Stimulated activated CD4-positive, alpha-beta T cell treated with anti-CD3 and anti-CD28 coated beads, Interleukin-4, amount 100 ng/mL, for 1 hour (primary cell): ENCODE results near the gene TUBB2A.
"Not testable (repeated sequence)": the region's sequence is repeated elsewhere in the genome, so short reads cannot be mapped to it uniquely, and the experiment has no call there.

Source experiments
- DNase-seq: peaks from one replicate; pipeline ENCODE4 v3.0.0-alpha.2; 2020

The TUBB2A gene

DNA sequence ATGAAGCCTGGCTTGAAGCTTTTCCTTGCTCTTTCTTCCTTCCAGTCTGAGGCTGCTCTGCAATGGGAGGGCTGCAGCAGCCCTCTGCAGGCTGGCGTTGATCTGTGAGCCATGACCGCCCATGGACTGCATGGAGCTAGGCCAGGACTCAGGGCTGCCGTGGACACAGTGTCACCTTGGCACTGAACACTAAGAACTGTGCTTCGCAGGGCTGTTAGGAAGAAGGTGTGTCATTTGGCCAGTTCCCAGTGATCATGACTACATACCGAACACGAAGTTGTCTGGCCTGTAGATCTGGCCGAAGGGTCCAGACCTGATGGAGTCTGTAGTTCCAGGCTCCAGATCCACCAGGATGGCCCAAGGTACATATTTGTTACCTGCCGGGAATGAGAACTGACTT lies 21.3 kb upstream of the TUBB2A start:
- DNase-seq, result not testable (repeated sequence)

- DNase-seq, result peak; percentile 37
These were observed 19.4 kb upstream of the TUBB2A start for GRCh38 chr6:3176562-3177355.

DNA sequence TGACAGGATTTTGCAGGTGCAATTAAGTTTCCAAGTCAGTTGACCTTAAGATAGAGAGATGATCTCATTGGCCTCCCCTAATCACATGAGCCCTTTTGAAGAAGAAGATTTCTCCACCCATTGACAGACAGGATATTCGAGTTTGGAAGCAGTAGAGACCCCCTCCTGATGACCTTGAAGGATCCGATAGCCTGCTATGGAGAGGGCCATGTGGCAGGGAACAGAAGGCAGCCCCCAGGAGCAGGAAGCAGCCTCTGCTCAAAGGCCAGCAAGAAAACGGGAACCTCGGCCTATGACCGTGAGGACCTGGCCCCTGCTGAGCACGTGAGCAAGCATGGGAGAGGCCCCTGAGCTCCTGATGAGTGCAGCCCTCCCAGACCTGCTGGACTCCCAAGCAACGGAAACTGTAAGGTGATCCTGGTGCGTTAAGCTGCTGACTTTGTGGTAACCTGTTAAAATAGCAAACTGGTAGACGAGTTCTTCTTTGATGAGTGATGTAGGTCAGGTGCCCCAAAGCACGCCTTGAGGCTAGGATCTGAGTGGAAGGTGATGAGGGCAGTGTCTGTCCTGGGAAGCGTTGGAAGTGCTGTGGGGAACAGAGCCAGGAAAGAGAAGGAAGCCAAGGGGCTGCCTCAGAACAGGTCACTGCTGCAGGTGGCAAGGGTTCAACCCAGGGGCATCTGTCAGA lies 18.5 kb upstream of the TUBB2A start:
- no peak for DNase-seq

- DNase-seq, result not testable (repeated sequence)
These were observed 16.3 kb upstream of the TUBB2A start for GRCh38 chr6:3173636-3174089.

DNA sequence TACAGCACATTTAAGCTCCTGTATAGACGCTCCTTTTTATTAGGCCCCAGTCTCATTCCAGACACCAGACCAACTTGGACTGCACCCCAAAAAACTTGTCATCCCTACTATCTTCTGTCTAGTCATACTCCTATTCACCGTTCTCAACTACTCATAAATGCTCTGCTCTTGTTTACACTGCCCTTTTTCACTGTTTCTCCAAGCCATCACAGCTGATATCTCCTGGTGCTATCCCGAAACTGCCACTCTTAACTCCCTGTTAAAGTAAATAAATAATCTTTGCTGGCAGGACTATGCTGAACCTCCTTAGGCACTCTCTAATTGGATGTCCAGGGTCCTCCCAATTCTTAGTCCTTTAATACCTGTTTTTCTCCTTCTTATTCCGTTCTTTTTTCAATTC lies 15.4 kb upstream of the TUBB2A start:
- DNase-seq, result not testable (repeated sequence)

GRCh38 chr6:3171313-3172175 lies 14.2 kb upstream of the TUBB2A start:
- DNase-seq, result not testable (repeated sequence)

DNA sequence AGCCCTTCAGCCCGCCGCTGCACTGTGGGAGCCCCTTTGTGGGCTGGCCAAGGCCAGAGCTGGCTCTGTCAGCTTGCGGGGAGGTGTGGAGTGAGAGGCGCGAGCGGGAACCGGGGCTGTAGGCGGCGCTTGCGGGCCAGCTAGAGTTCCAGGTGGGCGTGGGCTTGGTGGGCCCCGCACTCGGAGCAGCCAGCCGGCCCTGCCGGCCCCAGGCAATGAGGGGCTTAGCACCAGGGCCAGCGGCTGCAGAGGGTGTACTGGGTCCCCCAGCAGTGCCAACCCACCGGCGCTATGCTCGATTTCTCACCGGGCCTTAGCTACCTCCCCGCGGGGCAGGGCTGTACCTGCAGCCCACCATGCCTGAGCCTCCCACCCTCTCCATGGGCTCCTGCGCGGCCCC lies 13.3 kb upstream of the TUBB2A start:
- not testable (repeated sequence) for DNase-seq

DNA sequence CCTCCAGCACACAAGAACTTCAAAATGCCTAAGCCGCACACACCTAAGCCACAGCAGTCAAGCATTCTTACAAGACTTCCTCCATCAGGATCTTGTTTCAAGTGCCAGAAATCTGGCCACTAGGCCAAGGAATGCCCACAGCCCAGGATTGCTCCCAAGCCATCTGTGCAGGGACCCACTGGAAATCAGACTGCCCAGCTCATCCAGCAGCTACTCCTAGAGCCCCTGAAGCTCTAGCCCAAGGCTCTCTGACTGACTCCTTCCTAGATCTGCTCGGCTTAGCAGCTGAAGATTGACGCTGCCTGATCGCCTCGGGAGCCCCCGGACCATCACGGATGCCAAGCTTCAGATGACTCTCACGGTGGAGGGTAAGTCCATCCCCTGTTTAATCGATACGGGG lies 10.7 kb upstream of the TUBB2A start:
- not testable (repeated sequence) for DNase-seq

DNA sequence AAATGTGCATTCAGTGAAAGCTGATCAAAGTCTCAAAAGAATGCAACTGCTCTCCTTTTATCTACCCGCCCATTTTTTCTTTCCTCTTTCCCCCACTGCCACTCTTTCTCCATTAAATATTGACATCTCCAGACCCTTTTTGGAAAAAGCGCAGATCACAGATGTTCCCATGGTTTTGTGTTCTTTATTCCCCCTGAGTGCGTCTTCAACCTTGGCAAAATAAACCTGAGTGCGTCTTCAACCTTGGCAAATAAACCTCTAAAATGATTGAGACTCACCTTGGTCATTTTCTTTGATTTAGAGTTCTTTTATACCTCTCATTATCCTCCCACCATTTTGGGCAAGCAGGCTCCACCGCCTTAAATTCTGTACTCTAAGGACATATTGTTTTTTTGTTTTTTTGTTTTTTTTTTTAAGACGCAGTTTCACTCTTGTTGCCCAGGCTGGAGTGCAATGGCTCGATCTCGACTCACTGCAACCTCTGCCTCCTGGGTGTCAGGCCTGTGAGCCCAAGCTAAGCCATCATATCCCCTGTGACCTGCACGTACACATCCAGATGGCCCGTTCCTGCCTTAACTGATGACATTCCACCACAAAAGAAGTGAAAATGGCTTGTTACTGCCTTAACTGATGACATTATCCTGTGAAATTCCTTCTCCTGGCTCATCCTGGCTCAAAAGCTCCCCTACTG lies 9.3 kb upstream of the TUBB2A start:
- not testable (repeated sequence) for DNase-seq

GRCh38 chr6:3165631-3166534 lies 8.5 kb upstream of the TUBB2A start:
- DNase-seq, result no peak

DNA sequence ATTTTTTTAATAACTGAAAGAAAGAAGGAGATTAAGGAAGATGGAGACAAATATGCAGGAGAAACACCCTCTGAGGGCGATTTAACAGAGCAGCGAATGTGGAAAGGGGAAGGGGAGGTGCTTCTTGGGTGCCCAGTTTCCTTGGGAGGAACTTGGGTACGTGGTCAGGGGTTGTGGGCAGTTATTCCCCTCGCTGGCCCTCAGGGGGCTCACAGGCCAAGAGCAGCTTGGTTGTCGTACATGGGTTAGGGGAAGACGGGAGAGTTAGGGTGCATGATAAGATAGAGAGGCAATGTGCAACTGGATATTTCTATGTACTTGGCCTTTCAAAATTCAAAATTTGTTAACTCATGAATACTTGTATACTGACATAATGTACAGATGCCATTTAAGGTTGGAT lies 7.0 kb upstream of the TUBB2A start:
- DNase-seq, result no peak

DNA sequence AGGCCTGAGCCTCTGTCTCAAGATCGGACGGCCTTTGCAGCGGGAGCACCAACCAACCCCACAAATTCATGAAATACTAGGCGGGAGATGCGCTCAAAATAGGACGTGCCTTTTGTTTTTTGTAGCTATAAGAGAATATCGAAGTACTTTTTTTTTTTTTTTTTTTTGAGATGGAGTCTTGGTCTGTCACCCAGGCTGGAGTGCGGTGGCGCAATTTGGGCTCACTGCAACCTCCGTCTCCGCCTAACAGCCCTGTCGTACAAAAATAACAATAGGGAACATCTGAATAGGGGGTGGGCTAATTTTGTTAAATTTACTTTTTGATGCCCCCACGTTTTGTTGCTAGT lies 5.9 kb upstream of the TUBB2A start:
- no peak for DNase-seq

DNA sequence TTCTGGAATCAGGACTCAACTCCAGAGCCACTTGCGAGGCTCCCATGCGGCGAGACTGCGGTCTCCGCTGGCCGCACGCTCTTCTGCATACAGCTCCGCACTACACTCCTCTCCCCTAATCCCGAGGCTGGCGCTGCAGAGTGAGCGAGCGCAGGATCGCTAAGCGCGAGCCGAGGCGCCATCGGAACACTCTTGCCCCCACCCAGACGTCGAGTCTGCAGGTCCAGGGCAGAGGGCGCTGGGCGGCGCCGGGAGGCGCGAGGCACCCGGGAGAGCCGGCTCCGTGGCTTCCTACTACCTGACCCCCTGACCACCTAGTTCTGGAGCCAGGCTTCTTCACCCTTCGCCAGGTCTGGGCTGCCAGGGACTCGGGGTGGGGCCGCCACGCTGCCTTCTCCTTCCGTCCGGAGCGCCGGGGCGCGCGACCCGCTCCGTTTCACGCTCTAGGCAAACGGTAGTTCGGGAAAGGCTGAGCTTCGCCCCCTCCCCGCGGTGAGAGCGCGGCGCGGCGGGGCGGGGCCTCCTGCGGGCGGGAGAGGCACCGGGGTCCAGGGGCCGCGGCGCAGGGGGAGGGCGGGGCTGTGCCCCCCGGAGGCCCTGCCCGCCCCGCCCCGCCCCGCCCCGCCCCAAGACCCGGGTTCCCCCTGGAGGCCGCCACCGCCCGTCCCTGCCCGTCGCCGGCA lies 5.4 kb upstream of the TUBB2A start:
- peak; percentile 51 for DNase-seq

- no peak for DNase-seq
These were observed 4.7 kb upstream of the TUBB2A start for GRCh38 chr6:3162067-3162497.

GRCh38 chr6:3159805-3160781 lies 2.7 kb upstream of the TUBB2A start:
- DNase-seq, result peak; percentile 61

DNA sequence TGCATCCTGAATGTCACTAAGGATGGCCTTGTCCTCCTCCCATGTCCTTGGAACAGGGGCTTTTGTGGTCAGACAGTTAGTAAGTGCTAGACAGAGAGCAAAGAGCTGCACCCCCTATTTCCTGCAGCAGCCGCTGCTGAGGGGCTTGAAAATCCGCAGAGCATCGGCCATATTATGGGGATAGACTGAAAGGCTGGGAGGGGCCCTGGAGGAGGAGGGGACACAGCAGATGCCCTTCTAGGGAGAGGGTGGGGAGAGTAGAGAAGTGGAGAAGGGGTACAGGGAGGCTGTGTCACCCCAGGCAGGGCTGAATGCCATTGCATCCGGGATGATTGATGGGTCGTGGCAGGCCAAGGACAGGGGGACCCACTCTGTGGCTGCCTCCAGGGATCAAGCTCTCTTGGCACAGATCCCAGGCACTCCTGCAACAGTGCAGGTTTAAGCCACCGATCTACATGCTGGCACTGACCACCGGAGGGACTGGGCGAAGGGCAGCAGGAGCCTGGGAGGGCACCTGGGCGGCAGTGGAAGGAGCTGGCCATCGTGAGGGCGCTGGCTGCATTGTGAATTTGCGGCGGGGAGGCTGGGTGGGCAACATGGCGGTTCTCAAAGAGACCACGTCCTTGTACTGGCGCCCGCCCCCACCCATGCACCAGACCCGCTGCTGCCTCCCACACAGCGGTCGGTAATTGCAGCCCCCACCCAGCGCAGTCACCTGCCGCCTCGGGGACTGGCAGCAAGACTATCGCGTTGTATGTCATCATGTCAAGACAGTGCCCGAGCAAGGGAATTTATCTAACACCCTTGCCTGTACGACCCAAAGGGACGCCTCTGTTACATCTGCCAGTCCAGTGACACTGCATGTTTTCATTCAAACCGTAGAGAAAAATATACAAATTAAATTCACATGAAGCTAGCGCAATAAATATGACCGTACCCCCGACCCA lies 887 bp downstream of the TUBB2A start:
- peak; percentile 16 for DNase-seq

- DNase-seq, result not testable (repeated sequence)
These were observed 1.9 kb downstream of the TUBB2A start for GRCh38 chr6:3155416-3155815.

GRCh38 chr6:3152689-3153088 lies 4.7 kb downstream of the TUBB2A start:
- DNase-seq, result no peak

DNA sequence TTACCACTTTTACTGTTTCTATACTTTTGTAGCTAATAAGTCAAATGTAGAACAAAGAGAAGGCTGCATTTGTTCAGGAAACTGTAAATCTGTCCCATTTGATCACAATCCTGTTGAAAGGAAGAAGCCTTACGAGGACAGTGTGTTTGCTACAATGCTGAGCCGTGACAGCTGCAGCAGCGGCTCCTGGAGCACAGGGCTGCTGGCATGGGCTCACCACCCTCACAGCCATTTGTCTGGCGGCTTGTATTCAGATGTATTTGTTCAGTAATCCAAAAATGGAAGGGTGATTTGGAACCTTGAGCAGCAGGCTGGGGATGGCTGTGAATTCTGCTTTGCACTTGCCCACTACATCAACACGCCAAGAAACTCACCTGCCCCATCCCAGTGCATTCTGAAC lies 5.7 kb downstream of the TUBB2A start:
- no peak for DNase-seq
